ENCODE data around the gene ACTN3.

- no peak for TF ChIP-seq CTCF (conservative IDR thresholded peaks at IDR 0.05; ENCODE audit: low read depth, low read length)
- no peak for TF ChIP-seq EZH2 (IDR thresholded peaks at IDR 0.05; ENCODE audit: borderline replicate concordance, low read depth, low read length, poor library complexity, severe bottlenecking)
These were observed 54.0 kb downstream of the ACTN3 start for GRCh38 chr11:66600631-66601233.
